Endothelial cell (in vitro differentiated cells): ENCODE measurements around the gene GPC3. TPM values are rescaled to one million over a fixed set of nuclear protein-coding genes. Genes with fewer than 3 reads are reported as not detected.

Experiments used
- DNase-seq: peaks from one replicate; pipeline ENCODE4 v3.0.0; 2021; ENCODE audit warnings: low spot score
- H3K27ac Mint-ChIP-seq: one replicate; pipeline ENCODE4 v1.8.0; 2021; ENCODE audit warnings: mixed read lengths, inconsistent platforms; ENCODE audit not compliant: unreplicated experiment
- H3K27me3 Mint-ChIP-seq: one replicate; pipeline ENCODE4 v1.8.0; 2021; ENCODE audit warnings: mild to moderate bottlenecking, moderate library complexity, mixed read lengths, inconsistent platforms; ENCODE audit not compliant: unreplicated experiment
- H3K36me3 Mint-ChIP-seq: one replicate; pipeline ENCODE4 v1.8.0; 2021; ENCODE audit warnings: mild to moderate bottlenecking, low read depth, mixed read lengths, inconsistent platforms; ENCODE audit not compliant: unreplicated experiment
- H3K4me1 Mint-ChIP-seq: one replicate; pipeline ENCODE4 v1.8.0; 2021; ENCODE audit warnings: mild to moderate bottlenecking, mixed read lengths, inconsistent platforms; ENCODE audit not compliant: unreplicated experiment
- H3K4me3 Mint-ChIP-seq: one replicate; pipeline ENCODE4 v1.8.0; 2021; ENCODE audit warnings: mild to moderate bottlenecking, mixed read lengths, inconsistent platforms; ENCODE audit not compliant: unreplicated experiment
- H3K9me3 Mint-ChIP-seq: one replicate; pipeline ENCODE4 v1.8.0; 2021; ENCODE audit warnings: mixed read lengths, inconsistent platforms; ENCODE audit not compliant: unreplicated experiment
- CTCF ChIP-seq: fragments of 200-600 bp; sonication (generic); IDR thresholded peaks from one replicate; pipeline ENCODE4 v1.5.0; 2021; ENCODE audit warnings: antibody characterized with exemption; ENCODE audit not compliant: unreplicated experiment
- total RNA-seq: library from RNA; stranded (reverse); fragmentation: NEBNext Ultra II Directional; extraction: Animal tissue kit (Norgen Biotek cat#: 25700); gene quantifications from one replicate; pipeline ENCODE4 v1.2.1, GENCODE V29; 2021; ENCODE audit not compliant: unreplicated experiment

Gene GPC3
- total RNA-seq, 1 donor from 2014 or later = 4.7 TPM

DNA sequence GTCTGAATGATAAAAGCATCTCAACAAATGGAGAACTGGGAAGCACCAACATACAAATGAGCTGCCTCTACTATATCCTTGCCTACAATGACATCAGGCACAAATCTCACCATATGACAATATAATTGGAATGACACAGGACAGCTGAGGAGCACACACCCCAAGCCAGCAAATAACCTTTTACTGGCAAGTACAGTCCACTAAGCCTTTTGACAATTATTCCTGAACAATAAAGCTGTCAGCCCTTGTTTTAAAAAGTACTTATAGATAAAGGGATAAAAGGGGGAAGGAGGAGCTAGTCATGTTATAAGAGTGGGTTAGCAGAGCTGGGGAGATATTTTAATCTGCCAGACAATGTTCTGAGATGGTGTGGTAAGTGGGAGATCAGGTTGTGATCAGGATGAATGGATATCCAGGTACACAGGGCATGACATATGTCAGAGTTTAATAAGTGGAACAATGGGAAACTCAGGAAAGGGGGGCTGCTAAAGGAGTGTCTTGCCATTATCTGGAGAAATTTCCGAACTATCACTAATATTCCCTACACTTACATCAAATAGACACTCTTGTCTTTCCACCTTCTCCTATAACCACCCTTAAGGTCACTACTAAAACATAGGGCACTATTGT, 127.6 kb downstream of the GPC3 start:
- no peak overlapping the region for H3K4me3 Mint-ChIP-seq
- peaks cover 1% of the 10 kb centered on the region for H3K27me3 Mint-ChIP-seq
- H3K4me1 Mint-ChIP-seq = no peaks in the 10 kb centered on the region
- TF ChIP-seq CTCF = no peak
- no peak overlapping the region for H3K27ac Mint-ChIP-seq
- DNase-seq = no peak
- H3K9me3 Mint-ChIP-seq = no peaks in the 10 kb centered on the region
- H3K36me3 Mint-ChIP-seq = peaks cover 4% of the 10 kb centered on the region

- no peak for DNase-seq
- Mint-ChIP-seq H3K9me3 (no peaks in the 10 kb centered on the region), H3K27ac (no peak overlapping the region)
Measured at GRCh38 chrX:133856819-133857218, 128.6 kb downstream of the GPC3 start.

DNA sequence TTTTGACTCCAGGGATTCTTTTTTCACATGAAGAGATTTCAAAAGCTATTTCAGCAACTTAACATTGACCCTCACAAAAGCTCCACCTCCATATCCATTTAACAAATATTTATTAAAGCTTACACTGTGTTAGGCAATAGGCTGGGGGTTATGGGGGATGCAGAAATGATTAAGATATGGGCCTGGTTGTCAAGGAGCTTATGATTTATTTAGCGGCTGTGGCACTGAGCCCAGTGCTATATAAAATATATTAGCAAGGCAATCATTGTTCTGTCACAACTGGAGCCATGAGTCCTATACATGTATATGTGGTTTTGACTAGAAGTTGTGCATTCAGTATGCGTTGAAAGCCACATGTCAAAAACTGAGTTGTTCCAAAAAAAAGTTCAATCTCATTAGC, 131.1 kb downstream of the GPC3 start:
- Mint-ChIP-seq H3K9me3 (no peaks in the 10 kb centered on the region), H3K36me3 (no peaks in the 10 kb centered on the region), H3K4me3 (no peak overlapping the region), H3K27ac (no peak overlapping the region), H3K4me1 (no peaks in the 10 kb centered on the region), H3K27me3 (peaks cover 5% of the 10 kb centered on the region)
- no peak for DNase-seq
- no peak for TF ChIP-seq CTCF

More at GRCh38 chrX:133856819-133857218, 128.6 kb downstream of the GPC3 start:
- H3K36me3 Mint-ChIP-seq = peaks cover 4% of the 10 kb centered on the region
- TF ChIP-seq CTCF = no peak
- H3K4me3 Mint-ChIP-seq = no peak overlapping the region
- H3K27me3 Mint-ChIP-seq = peaks cover 1% of the 10 kb centered on the region
- no peaks in the 10 kb centered on the region for H3K4me1 Mint-ChIP-seq

GRCh38 chrX:133852837-133853356, 132.5 kb downstream of the GPC3 start:
- Mint-ChIP-seq H3K27me3 (peaks cover 5% of the 10 kb centered on the region), H3K4me1 (no peaks in the 10 kb centered on the region), H3K9me3 (no peaks in the 10 kb centered on the region), H3K4me3 (no peak overlapping the region), H3K27ac (no peak overlapping the region), H3K36me3 (no peaks in the 10 kb centered on the region)
- TF ChIP-seq CTCF = no peak
- DNase-seq = no peak

DNA sequence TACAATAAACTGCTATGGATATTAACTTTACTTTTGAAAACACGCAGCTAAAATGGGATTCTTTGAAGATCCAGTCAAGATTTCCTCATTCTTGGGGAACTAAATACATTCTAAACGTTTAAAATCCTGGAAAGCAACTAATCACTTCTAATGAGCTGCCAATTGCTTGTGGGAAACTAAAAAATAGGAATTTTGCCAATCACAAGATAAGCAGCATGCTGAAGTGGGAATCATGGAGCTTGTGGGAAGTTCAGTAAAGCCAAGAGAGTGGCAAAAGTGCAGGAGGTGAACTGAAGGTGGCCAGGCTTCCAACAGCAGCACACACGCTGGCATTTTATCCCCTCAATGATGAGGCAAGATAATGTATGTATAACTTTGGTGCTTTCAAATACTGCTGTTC, 133.0 kb downstream of the GPC3 start:
- Mint-ChIP-seq H3K9me3 (no peaks in the 10 kb centered on the region), H3K4me1 (no peaks in the 10 kb centered on the region), H3K36me3 (no peaks in the 10 kb centered on the region)

More for the DNA sequence above, 133.0 kb downstream of the GPC3 start:
- Mint-ChIP-seq H3K27ac (no peak overlapping the region), H3K4me3 (no peak overlapping the region), H3K27me3 (peaks cover 5% of the 10 kb centered on the region)
- no peak for DNase-seq
- no peak for TF ChIP-seq CTCF
